Measurements from ENCODE around the gene DRC7.

The DRC7 gene

DNA sequence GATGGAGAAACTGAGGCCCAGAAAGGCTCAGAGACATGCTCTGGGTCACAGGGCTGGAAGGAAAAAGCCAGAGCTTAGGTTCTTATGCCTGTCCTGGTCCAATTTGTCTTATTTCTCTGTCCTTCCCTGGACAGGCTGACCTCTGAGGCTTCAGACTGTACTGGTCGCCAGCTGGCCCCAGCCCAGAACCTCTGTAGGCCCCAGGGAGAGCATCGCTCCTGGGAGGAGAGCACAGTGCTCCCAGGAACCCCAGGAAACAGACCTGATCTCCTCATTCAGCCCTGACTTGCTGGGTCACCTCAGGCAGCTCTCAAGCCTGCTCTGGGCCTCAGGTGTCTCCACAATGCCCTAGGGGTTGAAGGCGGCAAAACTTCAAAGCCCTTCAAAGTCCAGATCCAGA is 4.9 kb downstream of the DRC7 start:
- Histone ChIP-seq H3K36me3 (ENCODE audit: control insufficient read depth in 1 of 2, insufficient read depth in 2 of 2, low read length in 2 of 2) (no peaks in the 10 kb centered on the region), H3K4me1 (ENCODE audit: control insufficient read depth in 1 of 2, insufficient read depth in 2 of 2, low read length in 2 of 2) (no peaks in the 10 kb centered on the region), H3K4me3 (ENCODE audit: low read depth in 1 of 2, low read length in 2 of 2) (no peak overlapping the region), H3K27me3 (ENCODE audit: low read depth, low read length) (no peaks in the 10 kb centered on the region), H3K27ac (ENCODE audit: low read length) (no peak overlapping the region), H3K9me3 (ENCODE audit: control insufficient read depth in 1 of 2, low read length in 2 of 2) (no peaks in the 10 kb centered on the region)

DNA sequence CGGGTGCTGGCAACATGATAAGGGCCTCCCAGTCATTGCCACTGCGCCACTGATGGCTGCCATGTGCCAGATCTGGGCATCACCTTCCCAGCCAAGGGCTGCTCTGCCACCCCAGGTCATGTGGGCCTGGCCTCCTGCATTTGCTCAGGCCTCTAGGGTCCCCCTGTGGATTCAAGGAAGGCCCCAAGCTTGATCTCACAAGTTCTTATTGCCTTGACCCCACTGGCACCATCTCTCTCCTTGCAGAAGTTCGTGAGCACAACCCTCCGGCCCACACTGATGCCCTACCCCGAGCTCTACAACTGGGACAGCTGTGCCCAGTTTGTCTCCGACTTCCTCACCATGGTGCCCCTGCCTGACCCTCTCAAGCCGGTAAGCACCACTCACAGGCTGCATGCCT is 5.3 kb downstream of the DRC7 start:
- Histone ChIP-seq H3K9me3 (ENCODE audit: control insufficient read depth in 1 of 2, low read length in 2 of 2) (no peaks in the 10 kb centered on the region), H3K4me3 (ENCODE audit: low read depth in 1 of 2, low read length in 2 of 2) (no peak overlapping the region), H3K27me3 (ENCODE audit: low read depth, low read length) (no peaks in the 10 kb centered on the region), H3K36me3 (ENCODE audit: control insufficient read depth in 1 of 2, insufficient read depth in 2 of 2, low read length in 2 of 2) (no peaks in the 10 kb centered on the region), H3K4me1 (ENCODE audit: control insufficient read depth in 1 of 2, insufficient read depth in 2 of 2, low read length in 2 of 2) (no peaks in the 10 kb centered on the region), H3K27ac (ENCODE audit: low read length) (no peak overlapping the region)

- Histone ChIP-seq H3K27ac (ENCODE audit: low read length) (no peak overlapping the region), H3K9me3 (ENCODE audit: control insufficient read depth in 1 of 2, low read length in 2 of 2) (no peaks in the 10 kb centered on the region), H3K4me3 (ENCODE audit: low read depth in 1 of 2, low read length in 2 of 2) (no peak overlapping the region), H3K27me3 (ENCODE audit: low read depth, low read length) (no peaks in the 10 kb centered on the region), H3K4me1 (ENCODE audit: control insufficient read depth in 1 of 2, insufficient read depth in 2 of 2, low read length in 2 of 2) (no peaks in the 10 kb centered on the region), H3K36me3 (ENCODE audit: control insufficient read depth in 1 of 2, insufficient read depth in 2 of 2, low read length in 2 of 2) (no peaks in the 10 kb centered on the region)
Observed at GRCh38 chr16:57700781-57701551, 6.4 kb downstream of the DRC7 start.

GRCh38 chr16:57701759-57702371 is 7.3 kb downstream of the DRC7 start:
- Histone ChIP-seq H3K27ac (ENCODE audit: low read length) (no peak overlapping the region), H3K9me3 (ENCODE audit: control insufficient read depth in 1 of 2, low read length in 2 of 2) (no peaks in the 10 kb centered on the region), H3K4me1 (ENCODE audit: control insufficient read depth in 1 of 2, insufficient read depth in 2 of 2, low read length in 2 of 2) (no peaks in the 10 kb centered on the region), H3K27me3 (ENCODE audit: low read depth, low read length) (no peaks in the 10 kb centered on the region), H3K36me3 (ENCODE audit: control insufficient read depth in 1 of 2, insufficient read depth in 2 of 2, low read length in 2 of 2) (no peaks in the 10 kb centered on the region), H3K4me3 (ENCODE audit: low read depth in 1 of 2, low read length in 2 of 2) (no peak overlapping the region)

DNA sequence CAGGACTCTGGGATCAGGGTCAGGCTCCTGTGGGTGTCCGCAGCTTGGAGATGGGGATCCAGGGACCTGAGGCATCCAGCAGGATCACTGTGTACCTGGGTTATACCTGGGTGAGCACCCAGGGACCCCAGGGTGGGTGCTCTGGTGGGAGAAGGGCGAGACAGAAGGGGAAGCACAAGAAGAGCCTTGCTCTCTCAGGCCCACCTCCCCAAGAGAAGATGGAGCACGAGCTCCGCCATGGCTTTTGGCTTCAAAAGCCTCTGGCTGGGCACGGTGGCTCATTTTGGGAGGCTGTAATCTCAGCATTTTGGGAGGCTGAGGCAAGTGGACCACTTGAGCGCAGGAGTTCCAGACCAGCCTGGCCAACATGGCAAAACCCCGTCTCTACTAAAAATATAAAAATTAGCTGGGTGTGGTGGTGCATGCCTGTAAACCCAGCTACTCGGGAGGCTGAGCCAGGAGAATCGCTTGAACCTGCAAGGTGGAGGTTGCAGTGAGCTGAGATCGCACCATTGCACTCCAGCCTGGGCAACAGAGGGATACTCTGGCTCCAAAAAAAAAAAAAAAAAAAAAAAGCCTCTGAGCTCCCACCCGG is 8.9 kb downstream of the DRC7 start:
- no peak overlapping the region for H3K4me3 ChIP-seq (ENCODE audit: low read depth in 1 of 2, low read length in 2 of 2)
- no peak overlapping the region for H3K27ac ChIP-seq (ENCODE audit: low read length)
- no peaks in the 10 kb centered on the region for H3K27me3 ChIP-seq (ENCODE audit: low read depth, low read length)
- no peaks in the 10 kb centered on the region for H3K4me1 ChIP-seq (ENCODE audit: control insufficient read depth in 1 of 2, insufficient read depth in 2 of 2, low read length in 2 of 2)
- no peaks in the 10 kb centered on the region for H3K36me3 ChIP-seq (ENCODE audit: control insufficient read depth in 1 of 2, insufficient read depth in 2 of 2, low read length in 2 of 2)
- no peaks in the 10 kb centered on the region for H3K9me3 ChIP-seq (ENCODE audit: control insufficient read depth in 1 of 2, low read length in 2 of 2)

- H3K4me3 ChIP-seq (ENCODE audit: low read depth in 1 of 2, low read length in 2 of 2), result no peak overlapping the region
- no peaks in the 10 kb centered on the region for H3K4me1 ChIP-seq (ENCODE audit: control insufficient read depth in 1 of 2, insufficient read depth in 2 of 2, low read length in 2 of 2)
- H3K36me3 ChIP-seq (ENCODE audit: control insufficient read depth in 1 of 2, insufficient read depth in 2 of 2, low read length in 2 of 2), result no peaks in the 10 kb centered on the region
- no peak overlapping the region for H3K27ac ChIP-seq (ENCODE audit: low read length)
- no peaks in the 10 kb centered on the region for H3K9me3 ChIP-seq (ENCODE audit: control insufficient read depth in 1 of 2, low read length in 2 of 2)
- no peaks in the 10 kb centered on the region for H3K27me3 ChIP-seq (ENCODE audit: low read depth, low read length)
Observed at GRCh38 chr16:57704011-57704904, 9.7 kb downstream of the DRC7 start.

GRCh38 chr16:57704905-57705852 is 10.6 kb downstream of the DRC7 start:
- H3K9me3 ChIP-seq (ENCODE audit: control insufficient read depth in 1 of 2, low read length in 2 of 2), result no peaks in the 10 kb centered on the region
- H3K27me3 ChIP-seq (ENCODE audit: low read depth, low read length), result no peaks in the 10 kb centered on the region
- H3K4me1 ChIP-seq (ENCODE audit: control insufficient read depth in 1 of 2, insufficient read depth in 2 of 2, low read length in 2 of 2), result no peaks in the 10 kb centered on the region
- H3K36me3 ChIP-seq (ENCODE audit: control insufficient read depth in 1 of 2, insufficient read depth in 2 of 2, low read length in 2 of 2), result no peaks in the 10 kb centered on the region
- no peak overlapping the region for H3K27ac ChIP-seq (ENCODE audit: low read length)
- no peak overlapping the region for H3K4me3 ChIP-seq (ENCODE audit: low read depth in 1 of 2, low read length in 2 of 2)

DNA sequence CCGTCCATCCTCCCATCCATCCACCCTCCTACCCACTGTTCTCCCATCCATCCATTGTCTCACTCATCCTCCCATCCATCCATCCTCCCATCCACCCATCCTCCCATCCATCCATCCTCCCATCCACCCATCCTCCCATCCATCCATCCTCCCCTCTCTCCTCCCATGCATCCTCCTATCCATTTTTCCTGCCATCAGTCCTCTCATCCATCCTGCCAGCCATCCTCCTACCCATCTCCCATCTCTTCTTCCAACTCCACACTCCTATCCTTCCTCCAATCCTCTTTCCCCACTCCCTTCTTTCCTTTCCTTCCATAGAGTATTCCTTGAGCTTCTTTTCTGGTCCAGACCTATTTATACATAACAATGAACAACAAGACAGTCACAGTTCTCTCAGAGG is 12.1 kb downstream of the DRC7 start:
- Histone ChIP-seq H3K9me3 (ENCODE audit: control insufficient read depth in 1 of 2, low read length in 2 of 2) (no peaks in the 10 kb centered on the region), H3K27ac (ENCODE audit: low read length) (no peak overlapping the region), H3K4me1 (ENCODE audit: control insufficient read depth in 1 of 2, insufficient read depth in 2 of 2, low read length in 2 of 2) (no peaks in the 10 kb centered on the region), H3K27me3 (ENCODE audit: low read depth, low read length) (no peaks in the 10 kb centered on the region), H3K4me3 (ENCODE audit: low read depth in 1 of 2, low read length in 2 of 2) (no peak overlapping the region), H3K36me3 (ENCODE audit: control insufficient read depth in 1 of 2, insufficient read depth in 2 of 2, low read length in 2 of 2) (no peaks in the 10 kb centered on the region)

GRCh38 chr16:57707331-57707730 is 12.7 kb downstream of the DRC7 start:
- Histone ChIP-seq H3K4me1 (ENCODE audit: control insufficient read depth in 1 of 2, insufficient read depth in 2 of 2, low read length in 2 of 2) (no peaks in the 10 kb centered on the region), H3K36me3 (ENCODE audit: control insufficient read depth in 1 of 2, insufficient read depth in 2 of 2, low read length in 2 of 2) (no peaks in the 10 kb centered on the region), H3K27ac (ENCODE audit: low read length) (no peak overlapping the region), H3K27me3 (ENCODE audit: low read depth, low read length) (no peaks in the 10 kb centered on the region), H3K9me3 (ENCODE audit: control insufficient read depth in 1 of 2, low read length in 2 of 2) (no peaks in the 10 kb centered on the region), H3K4me3 (ENCODE audit: low read depth in 1 of 2, low read length in 2 of 2) (no peak overlapping the region)

DNA sequence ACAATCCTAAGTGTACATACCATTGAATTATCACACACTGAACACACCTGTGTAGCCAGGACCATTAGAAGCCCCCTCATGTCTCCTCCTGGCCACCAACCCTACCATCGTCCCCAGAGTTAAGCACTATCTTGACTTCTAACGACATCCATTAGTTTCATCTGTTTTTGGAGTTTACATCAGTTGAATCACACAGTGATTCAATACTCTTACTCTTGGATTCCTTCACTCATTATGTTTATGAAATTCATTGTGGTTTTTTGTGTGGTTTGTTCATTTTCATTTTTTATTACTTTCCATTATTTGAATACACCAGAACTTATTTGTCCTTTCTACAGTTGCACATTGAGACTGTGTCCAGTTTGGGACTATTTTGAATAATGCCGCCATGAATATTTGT is 13.6 kb downstream of the DRC7 start:
- Histone ChIP-seq H3K4me3 (ENCODE audit: low read depth in 1 of 2, low read length in 2 of 2) (no peak overlapping the region), H3K36me3 (ENCODE audit: control insufficient read depth in 1 of 2, insufficient read depth in 2 of 2, low read length in 2 of 2) (no peaks in the 10 kb centered on the region), H3K4me1 (ENCODE audit: control insufficient read depth in 1 of 2, insufficient read depth in 2 of 2, low read length in 2 of 2) (no peaks in the 10 kb centered on the region), H3K9me3 (ENCODE audit: control insufficient read depth in 1 of 2, low read length in 2 of 2) (no peaks in the 10 kb centered on the region), H3K27me3 (ENCODE audit: low read depth, low read length) (no peaks in the 10 kb centered on the region), H3K27ac (ENCODE audit: low read length) (no peak overlapping the region)
